HG03108 (cell line): ENCODE data around the gene STARD13.
A peak's percentile ranks its signal among the peaks of the same experiment; 100 is the strongest.

ENCODE experiments used
- ATAC-seq: cut with Tn5 transposase; IDR thresholded peaks from one replicate; pipeline ENCODE4 v1.9.1; 2021; ENCODE audit warnings: moderate library complexity; ENCODE audit not compliant: unreplicated experiment

STARD13 gene

GRCh38 chr13:33285420-33286124 lies at the start of gene STARD13:
Gene STARD13 (minus strand): TSS chr13:33285755. CDS start chr13:33285638, 117 bp downstream.
- peak; percentile 63 for ATAC-seq

- no peak for ATAC-seq
These were observed 49.3 kb upstream of the STARD13 start for GRCh38 chr13:33334831-33335230.

GRCh38 chr13:33331962-33332361 lies 46.4 kb upstream of the STARD13 start:
- ATAC-seq = no peak

GRCh38 chr13:33330483-33330882 lies 44.9 kb upstream of the STARD13 start:
- ATAC-seq = no peak

- no peak for ATAC-seq
These were observed 43.1 kb upstream of the STARD13 start for GRCh38 chr13:33328701-33329100.

- no peak for ATAC-seq
These were observed 41.2 kb upstream of the STARD13 start for GRCh38 chr13:33326723-33327122.

GRCh38 chr13:33326246-33326645 lies 40.7 kb upstream of the STARD13 start:
- ATAC-seq = no peak

GRCh38 chr13:33323801-33324510 lies 38.4 kb upstream of the STARD13 start:
- no peak for ATAC-seq

GRCh38 chr13:33322965-33323668 lies 37.6 kb upstream of the STARD13 start:
- ATAC-seq = no peak

- ATAC-seq = no peak
These were observed 36.9 kb upstream of the STARD13 start for GRCh38 chr13:33322543-33322809.

GRCh38 chr13:33321686-33322542 lies 36.4 kb upstream of the STARD13 start:
- no peak for ATAC-seq

- ATAC-seq = no peak
These were observed 34.3 kb upstream of the STARD13 start for GRCh38 chr13:33319859-33320258.

- no peak for ATAC-seq
These were observed 33.2 kb upstream of the STARD13 start for GRCh38 chr13:33318744-33319143.

GRCh38 chr13:33318037-33318436 lies 32.5 kb upstream of the STARD13 start:
- ATAC-seq = no peak

- ATAC-seq = no peak
These were observed 31.3 kb upstream of the STARD13 start for GRCh38 chr13:33316890-33317289.

GRCh38 chr13:33313504-33313903 lies 27.9 kb upstream of the STARD13 start:
- ATAC-seq = no peak

GRCh38 chr13:33312861-33313212 lies 27.3 kb upstream of the STARD13 start:
- ATAC-seq = no peak

- no peak for ATAC-seq
These were observed 26.8 kb upstream of the STARD13 start for GRCh38 chr13:33312150-33312860.

GRCh38 chr13:33311040-33311439 lies 25.5 kb upstream of the STARD13 start:
- no peak for ATAC-seq

GRCh38 chr13:33310245-33311038 lies 24.9 kb upstream of the STARD13 start:
- no peak for ATAC-seq
